Skin epidermis (tissue), 12 donors: ENCODE measurements around the gene CUX1.
"Not testable (repeated sequence)": the region's sequence is repeated elsewhere in the genome, so short reads cannot be mapped to it uniquely, and the experiment has no call there.

ENCODE experiments used
- H3K27ac ChIP-seq, 21 experiments: fragments of 200-600 bp; sonication (generic) in 11 of 21; one replicate each; pipeline ENCODE4 v1.5.0; 2020; ENCODE audit warnings: mild to moderate bottlenecking in 3 of 21, inconsistent platforms in 2 of 21, moderate library complexity in 2 of 21
- H3K4me3 ChIP-seq, 7 experiments: fragments of 200-600 bp; sonication (generic) in 2 of 7; one replicate each; pipeline ENCODE4 v1.5.0; 2020; ENCODE audit warnings: inconsistent platforms in 2 of 7, mild to moderate bottlenecking in 2 of 7, moderate library complexity in 1 of 7

CUX1 gene

DNA sequence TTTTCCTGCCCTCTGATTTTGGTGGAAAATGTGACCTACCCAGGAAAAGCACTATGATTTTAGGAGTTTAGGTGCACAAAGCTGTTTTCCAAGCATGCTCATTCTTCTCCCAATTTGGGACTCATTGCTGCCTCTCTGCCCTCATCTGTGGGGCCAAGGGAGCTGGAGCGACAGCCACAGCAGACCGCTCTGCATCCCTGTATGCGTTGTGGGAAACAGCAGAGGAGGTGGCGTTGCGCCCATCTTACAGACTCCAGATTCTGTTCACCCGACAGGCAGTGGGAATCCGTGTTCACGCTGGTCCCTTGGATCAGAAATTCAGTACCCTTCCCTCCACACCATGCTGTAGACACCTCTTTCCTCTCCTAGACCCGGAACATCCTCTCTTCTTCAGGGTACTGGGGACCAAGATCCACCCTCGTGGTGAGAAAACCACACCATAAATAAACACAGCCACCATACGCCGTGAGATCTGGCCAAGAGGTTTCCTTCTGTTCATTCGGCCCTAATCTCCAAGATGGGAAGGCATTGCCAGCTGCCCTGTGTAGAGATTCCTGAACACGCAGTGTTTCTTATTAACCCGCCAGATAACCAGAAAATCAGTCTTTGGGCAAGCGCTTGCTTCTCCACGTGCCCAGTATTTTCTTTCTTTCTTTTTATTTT, 87.9 kb downstream of the CUX1 start:
- Histone ChIP-seq H3K4me3 (no peak overlapping the region), H3K27ac (no peak overlapping the region)

DNA sequence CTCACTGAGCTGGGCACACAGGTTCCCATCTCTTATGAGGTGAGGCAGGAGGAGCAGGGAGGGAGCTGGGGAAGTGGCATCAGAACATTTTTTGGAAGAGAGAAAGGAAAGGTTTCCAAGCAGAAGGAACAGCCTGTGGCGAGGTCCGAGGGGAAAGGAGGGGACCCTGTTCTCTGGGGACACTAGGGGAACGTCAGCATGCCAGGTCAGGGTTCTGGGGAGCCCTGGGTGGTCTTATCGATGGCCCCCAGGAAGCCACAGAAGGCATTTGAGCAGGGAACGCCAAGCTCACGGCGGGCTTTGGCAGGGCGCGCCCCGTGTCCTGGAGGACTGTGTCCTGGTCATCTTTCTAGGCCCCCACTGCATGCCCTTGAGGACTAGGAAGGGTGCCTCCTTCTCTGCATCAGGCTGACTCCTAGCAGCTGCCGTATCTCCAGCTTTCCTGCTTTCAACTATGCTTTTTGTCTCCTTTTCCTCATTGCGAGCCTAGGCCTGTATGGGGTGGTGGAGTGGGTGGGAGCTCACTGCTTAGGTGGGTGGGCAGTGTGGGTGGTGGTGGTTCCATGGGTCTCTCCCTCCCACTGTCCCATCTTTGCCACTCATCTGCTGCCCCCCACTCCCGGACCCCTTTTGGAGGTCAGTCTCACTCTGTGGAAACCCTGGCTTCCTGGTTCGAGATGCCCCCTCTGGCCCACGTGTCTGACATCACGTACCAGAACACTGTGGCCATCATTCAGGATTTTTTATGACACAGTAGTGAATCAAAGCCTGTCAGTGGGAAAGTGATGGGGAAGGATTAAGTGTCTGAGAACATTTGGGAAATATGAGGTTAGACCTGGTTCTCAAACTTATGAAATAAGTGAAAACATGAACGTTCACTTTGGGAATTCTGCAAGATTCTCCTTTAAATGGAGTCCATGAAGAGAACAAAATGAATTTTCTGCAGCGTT, 89.1 kb downstream of the CUX1 start:
- no peak overlapping the region for H3K4me3 ChIP-seq
- no peak overlapping the region for H3K27ac ChIP-seq

DNA sequence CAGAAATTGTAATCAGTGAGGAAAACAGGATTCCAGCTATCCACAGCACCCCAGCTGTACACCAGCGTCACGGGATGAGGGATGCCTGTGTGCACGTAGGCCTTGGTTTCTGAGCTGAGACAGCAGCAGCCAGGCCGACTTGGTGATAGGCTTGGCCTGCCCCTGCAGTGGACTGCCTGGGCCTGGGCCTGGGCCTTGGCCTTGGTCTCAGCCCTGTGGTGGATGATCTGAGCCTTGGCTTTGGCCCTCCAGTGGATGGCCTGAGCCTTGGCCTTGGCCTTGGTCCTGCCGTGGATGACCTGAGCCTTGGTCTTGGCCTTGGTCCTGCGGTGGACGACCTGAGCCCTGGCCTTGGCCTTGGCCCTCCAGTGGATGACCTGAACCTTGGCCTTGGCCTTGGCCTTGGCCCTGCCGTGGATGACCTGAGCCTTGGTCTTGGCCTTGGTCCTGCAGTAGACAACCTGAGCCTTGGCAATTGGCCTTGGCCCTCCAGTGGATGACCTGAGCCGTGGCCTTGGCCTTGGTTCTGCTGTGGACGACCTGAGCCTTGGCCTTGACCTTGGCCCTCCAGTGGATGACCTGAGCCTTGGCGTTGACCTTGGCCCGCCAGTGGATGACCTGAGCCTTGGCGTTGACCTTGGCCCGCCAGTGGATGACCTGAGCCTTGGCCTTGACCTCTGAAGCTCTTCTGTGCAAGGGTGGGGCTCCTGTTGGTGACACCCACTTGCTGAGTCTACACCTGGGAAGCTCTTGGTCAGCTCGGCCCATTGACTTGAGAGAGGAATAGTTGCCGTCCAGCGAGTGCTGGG, 93.8 kb downstream of the CUX1 start:
- H3K27ac ChIP-seq = no peak overlapping the region
- H3K4me3 ChIP-seq = no peak overlapping the region

DNA sequence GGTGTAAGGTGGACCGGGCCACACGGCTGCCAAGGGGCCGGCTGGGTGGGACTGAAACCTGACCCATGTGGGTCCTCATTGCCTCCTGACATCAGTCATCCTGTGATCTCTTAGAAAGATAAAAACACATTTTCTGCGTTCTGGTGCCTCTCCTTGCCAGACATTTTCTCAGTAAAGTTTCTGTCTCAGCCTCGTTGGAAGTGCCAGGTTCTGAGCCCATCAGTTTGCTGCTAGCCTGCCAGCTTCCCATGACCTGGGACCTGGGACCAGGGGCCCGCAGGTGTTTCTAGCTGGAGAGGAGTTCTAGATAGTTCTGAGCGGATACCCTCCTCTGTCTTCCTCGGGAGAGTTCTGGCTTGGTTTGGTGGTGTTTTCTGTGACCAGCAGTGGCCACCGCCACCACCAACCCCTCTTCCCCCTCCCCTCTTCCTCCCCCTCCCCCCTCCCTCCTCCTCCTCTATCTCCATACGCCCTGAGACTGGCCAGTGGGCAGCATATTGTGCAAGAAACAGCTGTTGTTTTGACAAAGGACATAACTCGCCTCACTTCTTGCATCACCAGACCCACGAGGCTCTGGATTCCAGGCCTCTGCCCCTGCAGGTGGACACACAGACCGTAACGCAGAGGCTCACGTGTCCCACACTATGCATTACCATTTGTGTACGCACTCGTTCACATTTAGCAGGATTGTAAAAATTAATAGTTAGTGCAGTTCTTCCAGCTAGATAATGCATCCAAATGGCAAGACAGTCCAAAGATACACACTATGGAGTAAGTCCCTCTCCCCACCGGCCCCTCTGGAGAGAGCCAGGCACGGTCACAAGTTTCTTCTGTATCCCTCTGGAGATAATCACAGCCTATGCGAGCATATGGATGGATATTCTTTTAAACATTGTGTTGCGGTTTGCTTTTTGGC, 94.6 kb downstream of the CUX1 start:
- Histone ChIP-seq H3K4me3 (no peak overlapping the region), H3K27ac (no peak overlapping the region)

DNA sequence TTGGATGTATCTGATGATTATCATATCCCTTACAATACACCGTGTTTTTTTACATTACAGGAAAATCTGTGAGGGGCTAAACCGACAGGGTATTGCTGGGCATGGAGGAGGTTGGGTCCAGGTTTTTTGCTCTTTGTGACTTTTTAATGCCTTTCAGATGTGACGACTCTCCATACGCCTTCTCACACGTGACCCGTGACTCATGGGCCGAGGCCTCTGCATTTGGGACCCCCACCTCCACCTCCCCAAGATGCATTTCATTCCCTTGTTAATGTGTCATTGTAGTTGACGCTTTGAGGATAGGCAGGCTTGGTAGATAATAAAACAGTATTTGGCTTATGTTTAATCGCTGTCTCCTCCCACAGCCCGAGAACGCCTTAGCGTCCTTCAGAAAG, 95.3 kb downstream of the CUX1 start:
- H3K27ac ChIP-seq = no peak overlapping the region
- no peak overlapping the region for H3K4me3 ChIP-seq

DNA sequence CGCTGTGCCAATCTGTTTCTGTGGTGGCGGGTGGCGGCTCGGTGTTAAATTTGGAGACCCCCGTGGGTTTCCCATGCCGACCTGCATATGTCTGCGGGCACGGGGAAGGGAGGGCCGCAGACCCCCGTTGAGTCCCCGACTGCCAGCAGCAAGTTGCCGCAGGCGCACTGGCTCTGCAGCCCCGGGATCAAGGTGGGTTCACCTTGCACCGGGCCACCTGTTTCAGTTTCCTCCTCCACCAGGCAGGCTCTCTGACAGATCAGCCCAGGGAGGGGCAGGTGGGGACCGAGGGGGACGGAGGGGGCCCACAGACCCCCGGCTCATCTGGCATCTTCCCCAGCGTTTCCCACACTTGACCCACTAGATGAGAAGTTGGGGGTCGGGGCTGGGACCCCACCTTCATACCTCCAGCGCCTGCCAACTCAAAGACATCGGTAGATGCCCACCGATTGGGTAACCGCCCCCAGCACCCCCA, 95.9 kb downstream of the CUX1 start:
- Histone ChIP-seq H3K4me3 (no peak overlapping the region), H3K27ac (no peak overlapping the region)

DNA sequence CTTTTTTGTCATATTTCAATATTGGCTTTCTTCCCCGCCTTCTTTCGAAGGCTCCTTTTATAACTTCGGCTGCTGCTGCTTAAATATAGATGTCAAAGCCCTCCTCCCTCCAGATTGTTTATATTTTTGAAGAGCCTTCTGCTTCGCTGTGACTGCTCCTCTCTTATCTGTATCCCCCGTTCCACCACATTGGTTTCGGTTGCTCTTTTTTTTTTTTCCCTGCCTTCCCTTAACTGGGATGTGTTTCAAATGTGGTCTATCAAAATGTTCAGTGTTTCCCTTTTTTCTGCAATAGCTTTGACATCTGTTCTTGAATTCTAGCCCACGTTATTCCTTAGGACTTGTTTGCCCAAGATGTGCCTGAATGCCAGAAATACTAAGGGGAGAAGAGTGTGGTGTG, 96.4 kb downstream of the CUX1 start:
- Histone ChIP-seq H3K4me3 (no peak overlapping the region), H3K27ac (no peak overlapping the region)

DNA sequence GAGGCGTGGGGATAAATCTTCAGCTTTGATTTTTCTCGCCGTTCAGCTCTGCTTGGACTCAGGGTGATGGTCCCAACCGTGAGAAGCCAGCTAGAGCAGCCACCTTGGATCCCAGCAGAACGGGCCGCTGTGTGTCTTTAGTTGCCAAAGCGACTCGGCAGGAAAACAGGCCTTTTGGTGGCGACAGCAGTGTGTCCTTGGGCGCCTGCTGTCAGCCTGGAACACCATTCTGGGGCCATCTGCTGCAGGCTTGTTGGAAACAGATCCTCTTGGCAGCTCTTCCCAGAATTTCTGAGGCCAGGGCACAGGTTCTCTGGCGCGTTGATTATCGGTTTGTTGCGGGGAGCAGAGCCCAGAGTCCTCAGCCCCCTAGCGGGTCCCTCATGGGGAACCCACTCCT, 97.6 kb downstream of the CUX1 start:
- Histone ChIP-seq H3K27ac (no peak overlapping the region), H3K4me3 (no peak overlapping the region)

DNA sequence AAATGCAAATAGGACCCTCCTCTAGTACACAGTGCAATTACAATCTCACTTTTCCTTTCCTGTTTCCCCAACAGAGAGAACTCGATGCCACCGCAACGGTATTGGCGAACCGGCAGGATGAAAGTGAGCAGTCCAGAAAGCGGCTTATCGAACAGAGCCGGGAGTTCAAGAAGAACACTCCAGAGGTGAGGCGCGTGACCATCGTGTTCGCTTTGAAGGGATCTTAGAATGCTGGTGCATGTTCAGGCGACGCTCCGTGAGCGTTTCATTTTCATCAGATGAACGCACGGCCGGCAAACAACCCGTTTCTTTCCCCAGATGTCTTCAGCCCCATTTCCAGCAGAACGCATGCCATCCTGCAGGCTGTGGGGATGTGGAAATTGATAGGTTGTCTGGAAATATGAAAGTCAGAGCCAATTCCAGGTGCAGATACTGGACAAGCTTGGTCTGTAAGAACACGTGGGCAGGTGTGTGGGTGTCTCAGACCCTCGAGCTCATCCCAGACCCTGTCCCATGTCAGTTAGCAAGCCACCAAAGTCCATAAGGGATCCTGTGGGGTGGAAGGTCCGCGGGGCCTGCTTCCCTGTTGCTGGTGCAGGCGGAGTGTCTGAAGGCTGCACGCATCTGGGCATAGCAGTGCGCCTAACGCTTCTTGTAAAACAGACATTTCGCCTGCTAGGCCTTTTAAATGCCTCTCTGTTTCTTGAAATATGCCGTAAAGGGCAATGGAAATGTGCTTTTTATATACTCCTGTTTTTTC, 98.8 kb downstream of the CUX1 start:
- Histone ChIP-seq H3K4me3 (no peak overlapping the region), H3K27ac (no peak overlapping the region)

DNA sequence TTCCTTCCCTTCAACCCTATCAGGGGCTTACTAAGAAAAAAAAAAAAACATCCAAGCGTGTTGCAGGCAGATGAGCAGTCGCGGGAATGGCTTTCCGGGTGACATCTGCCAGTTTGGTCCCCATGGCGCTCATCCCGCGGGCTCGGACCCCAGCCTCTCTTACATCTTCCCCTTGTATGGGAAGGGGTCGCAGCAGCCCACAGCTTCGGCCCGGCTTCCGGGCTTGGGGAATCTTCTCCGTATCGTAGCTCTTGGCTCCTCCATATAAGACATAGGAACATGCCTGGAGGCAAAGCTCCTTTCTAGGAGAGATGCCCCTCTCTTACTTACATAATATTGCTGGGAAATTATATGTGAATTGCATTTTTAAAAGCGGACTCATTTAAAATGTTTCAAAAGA, 99.5 kb downstream of the CUX1 start:
- no peak overlapping the region for H3K4me3 ChIP-seq
- no peak overlapping the region for H3K27ac ChIP-seq

DNA sequence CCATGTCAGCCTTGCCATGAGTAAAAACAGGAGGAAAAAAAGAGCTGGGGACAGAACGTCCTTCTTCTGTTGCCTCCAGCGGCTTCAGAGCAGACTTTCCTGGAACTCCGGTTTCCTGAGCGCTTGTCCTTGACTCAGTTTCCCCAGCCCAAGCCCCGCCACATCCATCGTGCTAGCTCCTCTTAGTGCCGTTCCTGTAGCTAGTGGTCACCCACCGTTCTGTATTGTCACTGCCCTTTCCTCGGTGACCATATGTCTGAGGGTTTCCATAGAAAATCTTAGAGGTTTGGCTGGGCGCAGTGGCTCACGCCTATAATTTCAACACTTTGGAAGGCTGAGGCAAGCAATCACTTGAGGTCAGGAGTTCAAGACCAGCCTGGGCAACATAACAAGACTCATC, 100.1 kb downstream of the CUX1 start:
- no peak overlapping the region for H3K4me3 ChIP-seq
- H3K27ac ChIP-seq = no peak overlapping the region

DNA sequence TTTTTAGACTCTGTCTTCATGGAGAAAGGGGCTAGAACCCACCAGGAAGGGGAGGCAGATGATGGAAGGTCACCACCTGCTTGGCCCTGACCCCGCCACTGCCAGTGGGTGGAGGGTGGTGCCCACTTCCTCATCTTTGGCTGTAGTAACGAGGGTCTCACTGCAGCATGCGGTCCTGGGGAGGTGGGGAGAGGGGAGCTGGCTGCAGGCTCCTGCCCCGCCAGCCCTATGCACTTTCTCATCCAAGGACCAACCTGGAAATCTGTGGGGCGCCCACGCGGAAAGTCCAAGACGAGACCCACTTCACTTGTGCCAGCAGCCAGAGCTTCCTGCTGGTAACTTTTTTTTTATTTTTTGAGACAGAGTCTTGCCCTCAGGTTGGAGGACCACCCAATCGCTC, 101.0 kb downstream of the CUX1 start:
- Histone ChIP-seq H3K27ac (no peak overlapping the region), H3K4me3 (no peak overlapping the region)

DNA sequence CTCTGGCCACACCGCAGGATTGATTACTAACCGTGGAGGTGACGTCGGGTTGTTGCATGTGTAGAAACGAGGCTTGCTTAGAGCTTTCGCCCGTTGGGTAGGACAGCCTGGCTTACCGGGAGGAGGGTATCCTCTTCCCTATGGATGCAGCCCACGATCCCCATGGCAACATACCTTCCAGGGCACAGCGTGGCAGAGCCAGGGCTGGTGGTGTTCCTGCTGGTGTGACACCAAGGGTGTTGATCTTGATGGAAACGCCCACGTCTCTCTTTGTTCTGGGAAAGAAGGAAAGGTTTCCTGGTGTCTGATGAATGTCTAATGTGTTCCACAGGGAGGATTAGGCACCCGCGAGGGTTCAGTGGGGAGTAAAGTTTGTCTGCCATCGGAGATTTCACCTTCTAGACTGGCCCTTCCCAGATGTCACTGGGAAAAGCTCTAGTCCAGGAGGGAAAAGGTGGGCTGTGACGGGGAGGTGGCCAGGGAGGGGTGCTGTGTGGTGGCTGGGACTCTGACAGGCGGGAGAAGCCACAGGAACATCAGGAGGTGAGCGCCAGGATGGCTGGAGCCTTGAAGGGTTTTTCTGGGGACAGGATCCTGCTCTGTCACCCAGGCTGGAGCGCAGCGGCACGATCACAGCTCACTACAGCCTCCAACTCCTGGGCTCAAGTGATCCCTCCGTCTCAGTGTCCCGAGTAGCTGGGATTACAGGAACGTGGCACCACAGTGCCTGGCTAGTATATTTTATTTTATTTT, 102.1 kb downstream of the CUX1 start:
- no peak overlapping the region for H3K4me3 ChIP-seq
- no peak overlapping the region for H3K27ac ChIP-seq

DNA sequence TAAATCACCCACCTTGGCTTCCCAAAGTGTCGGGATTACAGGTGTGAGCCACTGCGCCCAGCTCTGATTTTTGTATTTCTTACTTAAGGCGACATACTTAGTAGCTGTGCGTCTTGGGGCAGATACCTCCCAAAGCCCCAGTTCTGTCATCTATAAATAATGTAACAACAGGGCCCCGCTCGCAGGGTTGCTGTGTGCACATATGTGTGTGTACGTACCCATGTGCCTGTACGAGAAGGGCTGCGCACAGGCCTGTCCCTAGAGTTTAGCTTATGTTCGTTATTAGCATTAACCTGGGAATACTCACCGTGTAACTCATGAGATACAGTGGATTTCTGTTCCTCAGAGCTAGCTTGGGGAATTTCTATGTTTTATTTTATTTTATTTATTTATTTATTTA, 103.6 kb downstream of the CUX1 start:
- H3K4me3 ChIP-seq = no peak overlapping the region

DNA sequence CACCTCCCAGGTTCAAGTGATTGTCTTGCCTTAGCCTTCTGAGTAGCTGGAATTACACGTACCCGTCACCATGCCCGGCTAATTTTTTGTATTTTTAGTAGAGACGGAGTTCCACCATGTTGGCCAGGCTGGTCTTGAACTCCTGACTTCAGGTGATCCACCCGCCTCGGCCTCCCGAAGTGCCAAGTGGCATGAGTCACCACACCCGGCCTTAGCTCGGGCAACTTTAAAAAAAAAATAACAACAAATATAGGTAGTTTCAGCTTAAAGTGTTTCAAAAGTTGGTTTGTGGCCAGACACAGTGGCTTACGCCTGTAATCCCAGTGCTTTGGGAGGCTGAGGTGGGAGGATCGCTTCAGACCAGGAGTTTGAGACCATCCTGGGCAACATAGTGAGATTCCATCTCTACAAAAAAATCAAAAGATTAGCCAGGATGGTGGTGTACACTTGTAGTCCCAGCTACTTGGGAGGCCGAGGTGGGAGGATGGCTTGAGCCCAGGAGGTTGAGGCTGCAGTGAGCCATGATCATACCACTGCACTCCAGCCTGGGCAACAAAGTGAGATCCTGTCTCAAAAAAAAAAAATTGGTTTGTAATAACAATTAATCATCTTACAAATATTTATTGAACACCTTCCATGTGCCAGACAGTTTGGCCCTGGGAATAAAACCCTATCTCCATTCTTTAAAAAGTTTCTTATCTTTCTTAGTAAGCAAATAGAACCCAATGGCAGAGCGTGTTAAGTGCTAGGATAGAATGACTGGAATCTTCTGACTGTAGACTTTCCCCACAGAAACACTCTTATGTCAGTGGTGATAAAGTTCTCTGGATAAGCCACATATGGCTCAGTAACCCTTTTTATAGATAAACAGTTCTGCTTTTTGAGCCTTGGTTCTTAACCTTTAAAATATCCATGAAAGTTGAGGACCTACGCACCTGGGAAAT, 104.4 kb downstream of the CUX1 start:
- not testable (repeated sequence) for H3K27ac ChIP-seq, H3K4me3 ChIP-seq

More for the DNA sequence above, 103.6 kb downstream of the CUX1 start:
- H3K27ac ChIP-seq = no peak overlapping the region

DNA sequence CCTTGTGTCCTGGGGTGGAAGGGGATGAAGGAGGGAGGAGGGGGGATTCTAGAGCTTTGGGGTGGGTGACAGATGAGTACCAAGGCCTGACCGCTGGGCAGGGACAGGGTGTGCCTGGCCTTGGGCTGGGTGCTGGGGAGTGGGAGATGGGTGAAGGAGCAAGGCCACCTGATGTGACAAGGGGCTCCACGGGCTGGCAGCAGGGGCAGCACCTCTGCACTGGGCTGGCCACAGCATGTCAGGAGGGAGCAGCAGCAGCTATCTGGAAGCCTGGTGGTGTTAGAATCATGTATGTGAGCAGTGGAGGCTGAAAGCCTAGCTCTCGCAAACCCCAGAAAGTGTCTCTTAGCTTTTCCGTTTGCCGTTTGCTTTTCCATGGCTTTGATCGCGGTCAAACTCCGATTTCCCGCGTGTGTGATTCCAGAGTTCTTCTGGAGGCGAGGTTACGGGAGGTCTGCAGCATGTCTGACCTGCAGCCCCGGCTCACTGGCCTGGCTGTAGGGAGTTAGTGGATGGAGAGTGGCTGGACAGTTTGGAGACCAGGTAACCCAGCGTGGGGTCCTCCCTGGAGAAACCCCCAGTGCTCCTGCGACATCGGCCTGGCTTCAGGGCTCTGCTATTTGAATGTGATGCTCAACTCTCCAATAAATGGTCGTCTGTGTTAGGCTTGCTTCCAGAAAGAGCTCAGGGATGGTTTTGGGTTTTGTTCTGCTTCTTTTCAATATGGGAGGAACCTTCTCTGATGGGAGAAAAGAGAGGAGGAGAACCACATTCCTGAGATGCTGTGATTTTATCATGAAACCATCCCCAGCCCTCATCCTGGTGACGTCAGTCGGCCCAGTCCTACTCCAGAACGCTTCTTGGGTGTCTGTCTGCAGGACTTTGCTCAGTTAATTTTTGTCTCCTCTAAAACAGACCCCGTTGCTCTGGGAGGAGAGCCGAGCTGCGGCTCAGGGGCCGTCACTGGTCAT, 105.5 kb downstream of the CUX1 start:
- no peak overlapping the region for H3K4me3 ChIP-seq
- H3K27ac ChIP-seq = no peak overlapping the region
